ENCODE data around the gene CXCL16. TPM values are rescaled to one million over a fixed set of nuclear protein-coding genes. Genes with fewer than 3 reads are reported as not detected.

The CXCL16 gene, protein sequence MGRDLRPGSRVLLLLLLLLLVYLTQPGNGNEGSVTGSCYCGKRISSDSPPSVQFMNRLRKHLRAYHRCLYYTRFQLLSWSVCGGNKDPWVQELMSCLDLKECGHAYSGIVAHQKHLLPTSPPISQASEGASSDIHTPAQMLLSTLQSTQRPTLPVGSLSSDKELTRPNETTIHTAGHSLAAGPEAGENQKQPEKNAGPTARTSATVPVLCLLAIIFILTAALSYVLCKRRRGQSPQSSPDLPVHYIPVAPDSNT
- 0.63 and 1.6 TPM in 2 replicates for total RNA-seq

DNA sequence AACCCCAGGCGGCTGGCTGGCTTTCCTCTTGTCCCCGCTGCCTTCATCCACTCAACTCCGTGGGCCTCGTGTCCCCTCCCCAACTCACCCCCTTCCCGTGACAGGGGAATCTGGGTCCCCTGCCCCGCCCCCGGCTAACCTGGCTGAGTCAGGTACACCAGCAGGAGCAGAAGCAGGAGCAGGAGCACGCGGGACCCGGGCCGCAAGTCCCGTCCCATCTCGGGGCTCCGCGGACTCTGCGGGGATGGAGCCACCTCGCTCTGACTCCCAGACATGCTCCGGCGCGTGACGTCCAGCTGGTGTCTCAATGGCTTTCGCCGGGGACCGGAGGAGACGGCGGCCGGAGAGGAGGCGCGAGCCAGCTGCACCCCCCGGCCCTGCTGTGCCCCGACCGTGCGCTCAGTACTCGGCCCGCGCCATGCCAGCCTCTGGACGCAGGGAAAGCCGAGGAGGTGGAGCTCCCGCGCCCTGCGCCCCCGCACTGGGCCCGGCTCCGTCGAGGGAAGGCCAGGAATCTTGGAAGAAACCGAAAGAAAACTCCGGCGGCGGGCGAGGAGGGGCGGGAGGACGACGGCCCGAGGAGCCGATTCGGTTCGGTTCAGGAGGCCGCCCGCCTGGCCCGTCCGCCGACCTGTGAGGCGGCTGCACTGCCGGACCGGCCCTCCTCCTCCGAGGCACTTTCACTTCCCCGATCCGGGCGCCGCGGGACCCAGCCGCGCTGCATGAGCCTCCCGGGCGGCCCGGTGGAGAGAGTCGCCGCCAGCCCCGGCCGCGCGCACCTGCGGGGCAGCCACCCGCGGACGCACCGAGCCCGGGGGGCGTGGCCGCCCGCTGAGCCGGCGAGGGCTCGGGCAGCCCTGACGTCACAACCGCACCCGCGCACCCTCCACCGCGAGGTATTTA, at the start of gene CXCL16, which contains the start of gene ZMYND15:
CXCL16 (minus strand) TSS at position 807 of the 903 bp plus-strand sequence; CDS start at position 218, 589 bp downstream.
ZMYND15 (plus strand) TSS at position 712 of the 903 bp plus-strand sequence. CDS start 716 bp downstream, outside the sequence.

DNA sequence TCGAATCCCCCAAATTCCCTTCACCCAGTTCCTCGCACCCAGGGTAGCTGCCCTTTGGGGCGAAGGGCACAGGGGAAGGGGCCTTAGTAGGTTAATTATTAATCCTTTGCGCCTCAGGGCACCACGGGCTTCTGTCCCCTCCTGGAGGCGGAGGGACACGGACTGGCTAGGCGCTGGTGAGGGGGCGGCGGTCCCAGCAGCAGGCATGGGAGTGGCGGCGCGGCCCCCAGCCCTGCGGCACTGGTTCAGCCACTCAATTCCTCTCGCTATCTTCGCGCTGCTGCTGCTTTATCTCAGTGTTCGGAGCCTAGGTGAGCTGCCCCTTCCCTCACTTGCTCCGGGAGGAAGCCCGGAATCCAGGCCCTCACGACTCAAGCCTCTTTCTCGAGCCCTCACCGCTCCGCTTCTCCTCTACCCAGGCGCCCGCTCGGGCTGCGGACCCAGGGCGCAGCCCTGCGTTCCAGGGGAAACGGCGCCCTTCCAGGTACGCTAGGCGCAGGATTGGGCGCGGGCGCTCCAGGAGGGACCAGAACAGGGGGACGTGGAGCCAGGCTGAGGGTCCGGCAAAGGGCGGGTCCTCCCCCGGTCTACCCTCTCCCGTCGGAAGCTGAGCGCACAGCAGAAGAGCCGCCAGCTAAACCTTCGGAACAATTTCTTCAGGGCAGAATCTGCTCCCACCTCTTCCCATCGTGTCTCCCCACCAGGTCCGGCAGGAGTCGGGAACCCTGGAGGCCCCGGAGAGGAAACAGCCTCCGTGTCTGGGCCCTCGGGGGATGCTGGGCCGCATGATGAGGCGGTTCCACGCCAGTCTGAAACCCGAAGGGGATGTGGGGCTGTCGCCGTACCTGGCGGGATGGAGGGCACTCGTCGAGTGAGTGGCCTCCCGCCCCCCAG, 49.3 kb upstream of the CXCL16 start, which contains the start of gene GLTPD2:
GLTPD2 (plus strand) TSS at position 158 of the 894 bp plus-strand sequence; CDS start at position 206, 48 bp downstream.

DNA sequence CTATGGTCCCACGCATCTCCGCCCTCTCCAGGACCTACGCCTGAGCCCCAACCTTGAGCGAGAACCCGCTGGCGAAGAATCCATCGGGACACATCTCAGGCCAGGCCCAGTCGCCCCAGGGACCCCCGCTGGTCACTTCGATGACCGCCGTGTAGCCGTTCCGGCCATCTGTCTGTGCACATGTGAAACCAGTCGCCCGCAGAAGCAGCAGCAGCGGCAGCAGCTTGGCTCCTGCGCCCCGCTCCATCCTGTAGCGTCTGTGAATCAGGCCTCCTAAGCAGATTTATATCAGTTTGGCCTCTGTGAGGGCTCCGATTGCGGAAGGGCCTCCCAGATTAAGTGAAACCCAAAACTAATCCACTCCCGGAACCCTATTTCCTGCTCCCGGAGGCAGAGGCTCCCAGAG, 46.4 kb upstream of the CXCL16 start, which contains the start of gene VMO1:
VMO1 (minus strand) TSS at position 259 of the 406 bp plus-strand sequence; CDS start at position 247, 12 bp downstream.

DNA sequence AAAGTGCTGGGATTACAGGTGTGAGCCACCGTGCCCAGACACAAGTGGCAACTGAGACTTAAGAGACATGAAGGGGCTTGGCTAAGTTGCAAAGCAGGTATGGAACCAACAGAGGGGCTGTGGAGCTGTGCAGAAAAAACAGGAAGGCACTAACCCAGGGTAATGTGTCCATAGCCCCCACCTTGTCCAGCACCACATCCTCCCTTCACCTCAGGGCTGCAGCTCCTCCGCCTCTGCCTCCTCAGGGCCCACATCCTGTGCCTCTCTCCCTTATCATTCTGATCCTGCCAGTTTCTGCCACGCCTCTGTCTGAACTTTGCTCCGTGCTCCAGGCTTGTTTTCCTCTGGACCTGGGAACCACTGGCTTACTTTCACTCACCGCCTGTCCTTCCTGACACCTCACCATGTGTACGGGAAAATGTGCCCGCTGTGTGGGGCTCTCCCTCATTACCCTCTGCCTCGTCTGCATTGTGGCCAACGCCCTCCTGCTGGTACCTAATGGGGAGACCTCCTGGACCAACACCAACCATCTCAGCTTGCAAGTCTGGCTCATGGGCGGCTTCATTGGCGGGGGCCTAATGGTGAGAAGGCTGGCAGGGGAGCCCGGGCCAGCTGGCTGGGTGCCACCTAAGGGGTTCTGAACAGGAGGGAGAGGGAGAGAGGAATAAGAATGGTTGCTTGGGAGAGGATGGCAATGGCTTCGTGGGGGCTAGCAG, 31.9 kb upstream of the CXCL16 start, which contains the start of gene TM4SF5:
TM4SF5 (plus strand) TSS at position 368 of the 716 bp plus-strand sequence; CDS start at position 405, 37 bp downstream.

DNA sequence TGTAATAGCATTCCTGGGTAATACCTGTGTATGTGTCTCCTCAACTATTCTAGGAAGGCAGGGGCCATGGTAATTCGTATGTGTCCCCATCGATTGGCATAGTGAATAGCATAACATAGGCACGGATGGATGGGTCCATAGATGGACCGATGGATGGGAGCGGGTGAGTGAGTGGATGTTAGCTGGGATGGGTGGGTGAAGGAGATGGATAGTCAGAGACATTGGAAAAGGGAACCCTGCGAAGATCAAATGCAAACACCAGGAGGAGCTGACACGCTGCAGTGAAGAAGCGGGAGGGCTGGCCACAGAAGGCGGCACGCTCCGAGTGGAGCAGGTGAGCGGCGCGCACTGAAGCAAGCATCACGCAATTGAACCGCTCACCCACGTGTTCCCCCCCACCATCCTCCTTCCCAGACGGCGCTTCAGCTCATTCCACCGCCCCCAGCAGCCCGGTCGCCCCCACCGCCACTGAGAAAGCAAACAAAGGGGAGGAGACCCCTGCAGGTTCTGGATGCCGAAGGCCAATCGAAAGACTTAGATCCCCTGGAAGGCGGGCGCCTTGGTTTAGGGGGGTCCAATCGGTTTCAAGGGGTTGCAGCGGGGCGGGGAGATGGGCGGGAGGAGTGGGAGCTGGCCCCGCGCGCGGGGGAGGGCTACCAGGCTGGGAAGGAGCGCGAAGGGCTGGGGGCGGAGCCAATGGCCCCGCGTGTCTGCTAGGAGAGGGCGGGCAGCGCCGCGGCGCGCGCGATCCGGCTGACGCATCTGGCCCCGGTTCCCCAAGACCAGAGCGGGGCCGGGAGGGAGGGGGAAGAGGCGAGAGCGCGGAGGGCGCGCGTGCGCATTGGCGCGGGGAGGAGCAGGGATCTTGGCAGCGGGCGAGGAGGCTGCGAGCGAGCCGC, 29.7 kb downstream of the CXCL16 start, which contains the start of gene ARRB2:
ARRB2 (plus strand) TSS at position 839 of the 899 bp plus-strand sequence. CDS start 90 bp downstream, outside the sequence.

Other genes with a start within 250 kb of the CXCL16 start
- gene SPNS2, start 241.0 kb downstream of the CXCL16 start, total RNA-seq, result 0.09 and 0.16 TPM in 2 replicates
- gene MYBBP1A, start 184.5 kb downstream of the CXCL16 start, total RNA-seq, result 21.9 and 32.3 TPM in 2 replicates
- gene GGT6, start 179.4 kb downstream of the CXCL16 start, total RNA-seq, result under 0.01 TPM in 1 of 2 replicates, not detected in the other
- gene SMTNL2, start 155.4 kb downstream of the CXCL16 start, total RNA-seq, result 0.47 and 10.1 TPM in 2 replicates
- 0.17 TPM in 1 of 2 replicates, not detected in the other for gene ALOX15, start 98.2 kb downstream of the CXCL16 start, total RNA-seq
- 11.3 and 13.7 TPM in 2 replicates for gene PELP1, start 35.8 kb downstream of the CXCL16 start, total RNA-seq
- 2.4 and 2.5 TPM in 2 replicates for gene ARRB2, start 29.3 kb downstream of the CXCL16 start, total RNA-seq
- gene MED11, start 8.5 kb downstream of the CXCL16 start, total RNA-seq, result 11.3 and 18.5 TPM in 2 replicates
- gene ZMYND15, start 95 bp downstream of the CXCL16 start, total RNA-seq, result 0.09 TPM in 1 of 2 replicates, not detected in the other
- not detected in 2 replicates for gene TM4SF5, start 32.0 kb upstream of the CXCL16 start, total RNA-seq
- 1.1 and 1.2 TPM in 2 replicates for gene VMO1, start 46.4 kb upstream of the CXCL16 start, total RNA-seq
- gene GLTPD2, start 49.0 kb upstream of the CXCL16 start, total RNA-seq, result not detected in 2 replicates
- gene PSMB6, start 56.2 kb upstream of the CXCL16 start, total RNA-seq, result 134 and 196 TPM in 2 replicates
- 19.9 and 20.4 TPM in 2 replicates for gene PLD2, start 67.2 kb upstream of the CXCL16 start, total RNA-seq
- gene MINK1, start 93.4 kb upstream of the CXCL16 start, total RNA-seq, result 25.7 and 31.9 TPM in 2 replicates
- gene C17orf107, start 159.6 kb upstream of the CXCL16 start, total RNA-seq, result 3.2 and 3.5 TPM in 2 replicates
- 0.47 and 1.2 TPM in 2 replicates for gene CHRNE, start 163.2 kb upstream of the CXCL16 start, total RNA-seq
- gene GP1BA, start 192.3 kb upstream of the CXCL16 start, total RNA-seq, result not detected in 2 replicates
- gene SLC25A11, start 200.1 kb upstream of the CXCL16 start, total RNA-seq, result 46.7 and 67.4 TPM in 2 replicates
- gene RNF167, start 200.3 kb upstream of the CXCL16 start, total RNA-seq, result 13.3 and 16.9 TPM in 2 replicates
- gene PFN1, start 208.6 kb upstream of the CXCL16 start, total RNA-seq, result 419 and 524 TPM in 2 replicates
- gene ENO3, start 211.2 kb upstream of the CXCL16 start, total RNA-seq, result 2.2 TPM in 2 replicates
- gene SPAG7, start 227.9 kb upstream of the CXCL16 start, total RNA-seq, result 51.7 and 58.0 TPM in 2 replicates
- 4.5 and 5.4 TPM in 2 replicates for gene CAMTA2, start 247.7 kb upstream of the CXCL16 start, total RNA-seq